DMS 273 (cell line): ENCODE measurements around the gene RNF213.

Source experiments
- DNase-seq: peaks from one replicate; lab custom pipeline; 2025; ENCODE audit not compliant: unreplicated experiment; lab: John Stamatoyannopoulos, UW

The RNF213 gene

DNA sequence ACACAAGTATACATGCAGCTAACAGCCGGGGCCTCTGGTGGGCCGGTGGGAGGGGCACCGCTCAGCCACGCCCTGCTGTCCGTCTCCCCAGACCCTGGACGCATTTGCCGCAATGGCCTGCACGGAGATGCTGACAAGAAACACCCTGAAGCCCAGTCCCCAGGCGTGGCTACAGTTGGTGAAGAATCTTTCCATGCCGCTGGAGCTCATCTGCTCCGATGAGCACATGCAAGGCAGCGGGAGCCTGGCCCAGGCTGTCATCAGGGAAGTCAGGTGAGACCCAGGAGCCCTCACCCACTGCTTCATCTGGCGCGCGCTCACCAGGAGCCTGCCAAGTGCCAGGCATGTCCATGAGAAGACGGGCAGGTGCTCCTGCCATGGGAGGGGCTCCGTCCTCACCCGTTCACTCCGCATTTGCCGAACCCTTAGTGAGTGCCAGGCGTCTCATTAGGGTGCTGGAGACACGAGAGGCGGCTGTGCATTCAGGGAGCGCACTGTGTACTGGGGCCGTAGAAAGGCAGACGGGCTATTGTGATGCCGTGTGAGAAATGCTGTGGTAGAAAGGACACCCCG is 103.0 kb downstream of the RNF213 start:
- no peak for DNase-seq

DNA sequence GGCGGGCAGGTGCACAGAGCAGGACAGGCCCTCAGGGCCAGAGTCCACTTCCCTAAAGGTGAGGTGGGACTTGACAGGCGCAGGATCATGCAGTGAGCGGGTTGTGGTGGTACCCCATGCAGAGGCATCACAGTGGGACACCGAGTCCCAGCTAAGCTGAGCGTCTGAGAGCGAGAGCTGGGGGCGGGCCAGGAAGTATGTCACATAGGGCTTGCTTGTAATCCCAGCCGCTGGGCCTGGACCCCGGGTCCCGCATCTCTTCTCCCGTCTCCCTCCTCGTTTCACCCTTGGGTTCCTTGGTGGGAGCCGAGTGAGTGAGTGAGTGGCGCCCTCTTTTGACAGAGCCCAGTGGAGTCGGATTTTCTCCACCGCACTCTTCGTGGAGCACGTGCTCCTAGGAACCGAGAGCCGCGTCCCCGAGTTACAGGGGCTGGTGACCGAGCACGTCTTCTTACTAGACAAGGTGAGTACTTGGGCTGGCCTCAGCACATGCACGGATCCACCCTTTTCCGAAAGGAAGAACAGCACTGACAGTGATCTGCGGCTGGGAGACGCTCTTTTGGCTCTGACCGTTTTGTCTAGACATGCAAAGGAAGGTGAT is 103.5 kb downstream of the RNF213 start:
- DNase-seq = peak; percentile 56

DNA sequence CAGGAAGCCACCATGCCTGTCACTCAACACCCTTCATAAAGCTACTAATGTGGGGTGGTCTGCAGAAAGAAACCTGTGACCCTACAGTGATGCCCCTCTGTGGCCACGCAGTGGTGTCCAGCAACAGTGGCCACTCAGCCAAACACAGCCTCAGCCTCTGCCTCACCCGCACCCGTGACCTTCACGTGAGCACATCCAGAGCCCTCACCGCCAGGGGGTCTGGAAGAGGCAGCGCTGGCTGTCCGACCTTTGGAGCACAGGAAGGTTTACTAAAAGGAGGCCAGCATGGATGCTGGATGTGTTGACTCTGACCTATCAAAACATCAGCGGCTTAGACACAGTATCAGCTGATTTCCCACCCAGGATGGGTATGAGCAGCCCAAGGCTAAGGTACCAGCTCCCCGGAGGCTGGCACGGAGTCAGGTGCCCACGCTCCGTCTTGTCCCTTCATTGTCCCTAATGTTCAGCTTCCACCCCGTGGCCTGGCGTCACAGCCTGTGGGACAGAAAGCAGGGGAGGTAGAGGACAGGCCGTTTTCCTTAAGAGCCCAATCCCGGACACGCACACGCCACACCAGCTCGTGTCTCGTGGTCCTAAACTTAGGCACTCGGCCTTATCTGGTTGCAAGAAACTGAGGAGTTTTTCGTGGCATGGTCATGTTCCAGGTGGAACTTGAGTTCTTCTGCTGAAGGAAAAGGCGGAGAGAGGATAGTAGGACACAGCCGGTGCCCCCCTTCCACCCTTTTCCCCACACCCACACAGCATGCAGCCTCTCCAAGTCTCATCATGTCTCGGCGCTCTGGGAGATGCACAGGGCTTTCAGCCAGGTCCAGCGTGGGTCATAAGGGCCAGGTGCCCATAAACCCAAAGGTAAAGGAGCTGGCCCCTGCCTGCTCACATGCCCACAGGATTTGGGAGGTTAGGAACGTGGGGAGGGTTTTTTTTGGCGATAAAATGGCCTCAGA is 104.6 kb downstream of the RNF213 start:
- no peak for DNase-seq

- DNase-seq = no peak
Observed at GRCh38 chr17:80365983-80366382, 105.3 kb downstream of the RNF213 start.

DNA sequence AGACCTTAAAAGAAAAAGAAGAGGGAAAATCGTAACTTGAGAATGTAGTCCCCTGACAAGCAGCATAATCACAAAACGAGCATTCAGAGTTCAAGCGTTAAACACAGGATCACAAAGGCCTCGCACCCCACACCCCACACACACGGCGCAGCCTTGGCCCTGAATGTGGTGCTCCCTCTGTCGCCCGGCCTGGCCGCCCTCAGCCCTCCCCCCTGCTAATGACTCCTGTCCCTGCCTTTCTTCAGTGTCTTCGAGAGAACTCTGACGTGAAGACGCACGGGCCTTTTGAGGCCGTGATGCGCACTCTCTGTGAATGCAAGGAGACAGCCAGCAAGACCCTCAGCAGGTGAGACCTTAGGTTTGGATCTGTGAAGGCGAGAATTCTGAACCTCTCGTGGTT is 106.9 kb downstream of the RNF213 start:
- DNase-seq = no peak

- DNase-seq = no peak
Observed at GRCh38 chr17:80371196-80371595, 110.5 kb downstream of the RNF213 start.

GRCh38 chr17:80372456-80372855 is 111.8 kb downstream of the RNF213 start:
- DNase-seq = no peak

DNA sequence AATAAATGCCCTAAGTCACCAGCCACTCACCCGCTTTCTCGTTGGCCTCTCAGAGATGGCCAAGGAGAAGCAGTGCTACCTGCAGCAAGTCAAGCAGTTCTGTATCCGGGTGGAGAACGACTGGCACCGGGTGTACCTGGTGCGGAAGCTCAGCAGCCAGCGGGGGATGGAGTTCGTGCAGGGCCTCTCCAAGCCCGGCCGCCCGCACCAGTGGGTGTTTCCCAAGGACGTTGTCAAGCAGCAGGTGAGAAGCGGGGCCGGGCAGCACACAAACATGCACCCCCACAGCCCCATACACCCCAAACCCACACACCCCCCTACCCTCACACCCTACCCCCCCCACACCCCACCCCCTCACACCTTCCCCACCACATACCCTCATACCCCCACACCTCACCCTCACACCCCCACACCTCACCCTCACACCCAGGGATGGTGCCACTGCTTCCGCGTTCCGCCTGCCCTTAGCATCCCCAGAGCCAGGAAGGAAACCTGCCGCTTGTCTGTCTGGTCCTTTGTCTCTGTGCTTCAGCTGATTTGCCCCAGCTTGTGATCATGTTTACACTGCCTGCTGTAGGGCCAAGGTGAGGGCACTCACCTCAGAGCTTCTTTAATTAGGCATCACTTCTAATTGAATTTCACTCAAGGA is 112.4 kb downstream of the RNF213 start:
- no peak for DNase-seq

- DNase-seq = no peak
Observed at GRCh38 chr17:80374039-80374731, 113.5 kb downstream of the RNF213 start.

DNA sequence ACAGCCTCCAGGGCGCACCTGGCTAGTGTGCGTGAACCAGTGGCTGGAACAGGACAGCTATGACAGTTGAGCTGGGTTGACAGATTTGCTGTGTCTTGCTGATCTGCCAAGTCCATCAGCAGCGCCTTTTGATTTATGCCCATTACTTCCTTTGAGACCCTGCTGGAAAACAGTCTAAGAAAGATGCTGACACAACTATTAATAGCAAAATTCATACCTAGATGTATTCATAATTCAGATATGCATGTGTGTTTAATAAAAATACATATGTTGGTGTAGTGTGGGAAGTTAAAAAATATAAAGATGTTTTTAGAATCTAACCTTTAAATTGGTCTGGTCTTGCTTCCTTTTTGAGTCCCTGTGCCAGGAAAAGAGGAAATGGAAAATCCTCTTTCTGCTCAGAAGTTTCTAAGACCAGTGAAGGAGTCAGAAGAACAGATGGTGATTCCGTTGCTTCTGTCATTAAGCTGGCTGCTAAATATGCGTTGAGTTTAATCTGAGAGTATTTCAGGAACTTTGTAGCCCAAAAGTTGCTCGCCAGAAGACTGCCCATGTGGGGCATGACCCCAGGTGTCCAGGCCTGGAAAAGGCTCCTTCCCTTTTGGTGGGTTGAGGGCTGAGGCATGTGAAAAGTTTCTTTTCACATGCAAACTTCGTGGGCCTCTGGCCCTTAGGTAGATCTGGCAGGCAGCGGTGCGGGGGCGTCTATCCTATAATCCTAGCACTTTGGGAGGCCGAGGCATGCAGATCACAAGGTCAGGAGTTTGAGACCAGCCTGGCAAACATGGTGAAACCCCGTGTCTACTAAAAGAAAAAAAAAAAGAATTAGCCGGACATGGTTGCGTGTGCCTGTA is 114.3 kb downstream of the RNF213 start:
- peak; percentile 15 for DNase-seq

DNA sequence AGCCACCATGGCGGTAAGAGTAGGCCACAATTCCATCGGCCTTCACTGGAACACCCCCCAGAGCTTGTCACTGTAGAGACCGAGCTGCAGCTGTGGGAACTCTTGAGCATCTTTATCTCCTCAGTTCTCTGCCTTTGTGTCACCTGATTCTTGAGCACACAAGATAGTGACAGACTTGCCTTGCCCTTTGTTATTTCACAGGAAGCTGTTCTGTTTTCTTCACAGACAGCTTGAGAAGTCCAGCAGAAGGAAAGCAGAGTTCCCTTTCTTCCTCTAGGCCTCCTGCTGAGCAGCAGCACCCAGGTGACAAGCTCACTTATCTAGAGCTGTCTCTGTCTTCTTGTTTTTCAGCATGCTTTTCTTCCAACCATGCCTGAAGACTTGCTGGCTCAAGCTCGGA is 115.9 kb downstream of the RNF213 start:
- DNase-seq = no peak

DNA sequence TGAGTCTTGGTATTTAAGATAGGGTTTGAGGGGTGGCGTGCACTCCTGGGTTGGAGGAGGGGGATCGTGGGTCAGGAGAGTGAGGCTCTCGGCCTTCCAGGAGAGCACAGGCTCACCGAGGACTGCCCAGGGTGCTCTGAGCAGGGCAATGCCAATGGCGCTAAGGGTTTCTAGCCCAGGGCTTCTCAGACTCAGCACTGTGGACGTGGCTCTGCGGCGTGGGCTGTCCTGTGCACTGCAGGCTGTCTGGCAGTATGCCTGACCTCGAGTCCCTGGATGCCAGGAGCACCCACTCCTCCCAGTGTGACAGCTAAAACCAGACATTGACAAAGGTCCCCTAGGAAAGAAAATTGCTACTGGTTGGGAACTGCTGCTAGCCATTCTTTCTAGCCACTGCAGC is 117.1 kb downstream of the RNF213 start:
- no peak for DNase-seq

- no peak for DNase-seq
Observed at GRCh38 chr17:80379348-80379747, 118.7 kb downstream of the RNF213 start.

- no peak for DNase-seq
Observed at GRCh38 chr17:80380068-80380467, 119.4 kb downstream of the RNF213 start.

GRCh38 chr17:80380555-80381002 is 119.9 kb downstream of the RNF213 start:
- DNase-seq = no peak

DNA sequence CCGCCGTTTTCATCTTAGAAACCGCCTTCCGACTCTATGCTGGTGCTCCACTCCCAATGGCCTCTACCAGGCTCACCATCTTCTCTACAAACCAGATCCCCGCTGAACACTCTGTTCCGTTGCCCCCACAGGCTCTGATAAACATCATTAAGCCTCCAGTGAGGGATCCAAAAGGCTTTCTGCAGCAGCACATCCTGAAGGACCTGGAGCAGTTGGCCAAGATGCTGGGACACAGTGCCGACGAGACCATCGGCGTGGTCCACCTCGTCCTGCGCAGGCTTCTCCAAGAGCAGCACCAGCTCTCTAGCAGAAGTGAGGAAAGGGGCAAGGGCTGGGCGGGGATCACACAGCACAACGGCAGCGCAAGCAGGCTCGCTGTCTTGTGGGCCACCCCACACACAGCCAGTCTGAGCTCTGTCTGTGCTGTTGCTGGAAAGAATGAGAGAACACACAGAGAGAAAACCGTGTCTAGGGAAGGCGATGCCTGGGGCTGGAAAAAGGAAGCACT is 120.8 kb downstream of the RNF213 start:
- no peak for DNase-seq

DNA sequence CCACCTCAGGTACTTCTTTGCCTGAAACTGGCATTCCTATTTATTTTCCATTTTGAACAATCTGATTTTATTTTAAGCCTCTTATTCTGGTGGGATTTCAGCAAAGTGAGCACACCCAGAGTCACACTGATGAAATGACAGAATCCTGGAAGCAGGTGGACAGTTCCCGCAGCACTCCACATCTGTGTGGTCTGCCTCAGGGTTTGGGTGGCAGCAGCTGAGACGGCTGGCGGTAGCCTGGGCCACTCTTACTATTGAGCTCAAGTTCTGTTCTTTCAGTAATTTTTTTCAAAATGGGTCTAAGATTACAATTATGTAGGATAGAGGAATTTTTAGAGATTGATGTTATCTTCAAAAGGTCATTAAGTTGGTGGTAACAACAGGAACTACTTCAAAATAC is 121.8 kb downstream of the RNF213 start:
- DNase-seq = no peak

DNA sequence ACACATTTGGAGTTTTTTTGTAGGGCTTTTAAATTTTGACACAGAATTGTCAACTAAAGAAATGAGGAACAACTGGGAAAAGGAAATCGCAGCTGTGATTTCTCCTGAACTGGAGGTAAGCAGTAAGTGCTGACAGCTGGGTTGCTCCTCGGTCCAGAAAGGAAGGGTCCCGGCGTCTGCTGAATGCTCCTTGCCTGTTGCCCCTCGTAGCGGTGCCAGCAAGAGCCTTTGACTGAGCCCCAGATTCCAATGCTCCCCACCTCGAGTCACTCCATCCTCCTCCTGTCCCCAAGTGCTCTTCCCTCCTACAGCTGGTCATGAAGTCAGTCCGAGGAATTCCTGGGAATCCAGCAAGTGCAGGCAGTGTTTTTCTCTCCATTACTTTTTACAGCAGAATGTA is 122.3 kb downstream of the RNF213 start:
- DNase-seq = no peak

- DNase-seq = no peak
Observed at GRCh38 chr17:80384078-80384960, 123.7 kb downstream of the RNF213 start.
